ENCODE data around the gene RGS11.
"Not testable (repeated sequence)": the region's sequence is repeated elsewhere in the genome, so short reads cannot be mapped to it uniquely, and the experiment has no call there.

RGS11 gene

DNA sequence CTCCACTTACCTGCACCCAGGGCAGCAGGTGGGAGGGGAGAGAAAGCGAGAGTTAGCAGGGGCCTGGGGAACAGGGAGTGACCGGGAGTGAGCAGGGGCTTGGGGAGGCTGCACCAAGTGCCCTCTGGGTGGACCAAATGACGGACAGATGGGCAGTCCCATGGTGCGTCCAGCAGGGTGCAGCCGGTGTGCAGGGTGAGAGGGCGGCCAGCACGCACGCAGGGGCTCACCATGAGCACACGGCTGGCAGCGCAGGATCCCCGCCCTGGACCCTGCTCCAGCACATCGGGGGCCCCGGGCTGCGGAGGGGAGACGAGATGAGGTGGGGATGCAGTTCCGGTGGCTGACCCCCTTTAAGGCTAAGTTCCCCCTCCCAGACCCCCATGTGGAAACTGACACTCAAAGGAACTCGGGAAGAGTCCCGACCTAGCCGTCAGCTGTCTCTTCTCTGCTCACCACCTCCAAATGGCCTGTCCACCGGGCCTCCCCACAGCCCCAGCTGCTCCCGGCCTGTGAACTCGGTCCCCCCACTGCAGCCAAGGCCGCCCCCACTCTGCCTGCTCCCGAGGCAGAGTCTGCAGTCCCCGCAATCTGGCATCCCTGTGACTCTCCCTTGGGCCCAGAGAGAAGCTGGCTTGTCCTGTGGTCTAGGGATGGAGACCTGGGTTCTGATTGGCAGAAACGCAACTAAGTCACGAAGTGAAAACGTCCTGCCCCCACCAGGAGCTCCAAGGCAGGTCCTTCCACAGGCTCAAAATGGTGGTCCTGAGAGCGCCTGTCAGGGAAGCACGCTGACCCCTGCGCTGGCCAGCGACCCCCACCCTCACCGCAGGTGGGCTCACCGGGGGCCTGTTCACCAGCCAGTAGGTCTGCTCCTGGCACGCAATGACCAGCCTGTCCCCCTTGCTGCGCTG lies 2.9 kb downstream of the RGS11 start:
- no peak overlapping the region for H3K4me3 ChIP-seq (ENCODE audit: low read length)
- no peaks in the 10 kb centered on the region for H3K36me3 ChIP-seq (ENCODE audit: control insufficient read depth, insufficient read depth, low read length)
- H3K9ac ChIP-seq (ENCODE audit: low read length), result no peak overlapping the region
- H3K27me3 ChIP-seq (ENCODE audit: control insufficient read depth, insufficient read depth, low read length), result peaks cover 26% of the 10 kb centered on the region
- H3K9me3 ChIP-seq (ENCODE audit: control insufficient read depth, low read length), result no peaks in the 10 kb centered on the region
- peaks cover 13% of the 10 kb centered on the region for H3K4me1 ChIP-seq (ENCODE audit: control insufficient read depth, insufficient read depth, low read length)

DNA sequence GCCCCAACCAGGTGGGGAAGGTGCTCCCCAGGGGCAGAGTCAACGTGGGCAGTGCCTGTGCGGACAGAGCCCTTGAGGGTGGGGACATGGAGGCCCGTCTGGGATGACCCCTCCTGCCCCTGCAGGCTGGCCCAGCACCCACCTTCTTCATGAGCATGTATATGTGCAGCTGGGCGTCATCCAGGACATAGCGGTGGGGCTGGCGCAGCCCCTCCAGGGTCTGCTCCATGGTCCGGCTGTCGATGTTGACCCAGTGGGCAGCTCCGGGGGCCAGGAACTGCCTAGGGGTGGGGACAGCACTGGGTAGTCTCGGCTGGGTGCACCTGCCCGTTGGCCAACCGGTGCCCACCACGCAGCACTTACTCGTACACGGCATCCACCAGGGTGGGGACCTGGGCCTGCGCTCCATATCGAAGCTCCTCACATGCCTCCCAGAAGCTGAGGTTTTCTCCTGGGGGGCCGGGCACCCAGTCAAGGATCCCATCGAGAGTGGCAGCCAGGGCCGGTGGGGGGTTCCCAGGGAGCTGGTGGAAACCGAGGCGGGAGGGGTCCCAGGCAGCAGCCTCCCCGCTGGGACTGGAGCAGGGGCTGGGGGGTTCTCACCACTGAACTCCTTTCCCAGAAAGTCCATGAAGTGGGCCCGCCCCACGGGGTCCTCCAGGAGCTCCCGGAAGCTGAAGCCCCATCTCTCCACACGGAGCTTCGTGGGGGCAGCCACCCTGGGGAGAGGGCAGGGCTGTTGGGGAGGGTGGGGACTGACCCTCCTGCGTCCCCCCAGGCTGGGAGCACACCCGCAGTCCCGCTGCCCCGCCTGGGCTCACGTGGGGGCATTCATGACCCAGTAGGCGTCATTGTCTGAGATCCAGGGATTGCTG lies 5.1 kb downstream of the RGS11 start:
- no peaks in the 10 kb centered on the region for H3K9me3 ChIP-seq (ENCODE audit: control insufficient read depth, low read length)
- H3K4me1 ChIP-seq (ENCODE audit: control insufficient read depth, insufficient read depth, low read length), result peaks cover 13% of the 10 kb centered on the region
- no peak overlapping the region for H3K9ac ChIP-seq (ENCODE audit: low read length)
- H3K4me3 ChIP-seq (ENCODE audit: low read length), result no peak overlapping the region
- H3K27me3 ChIP-seq (ENCODE audit: control insufficient read depth, insufficient read depth, low read length), result peaks cover 20% of the 10 kb centered on the region
- no peaks in the 10 kb centered on the region for H3K36me3 ChIP-seq (ENCODE audit: control insufficient read depth, insufficient read depth, low read length)

DNA sequence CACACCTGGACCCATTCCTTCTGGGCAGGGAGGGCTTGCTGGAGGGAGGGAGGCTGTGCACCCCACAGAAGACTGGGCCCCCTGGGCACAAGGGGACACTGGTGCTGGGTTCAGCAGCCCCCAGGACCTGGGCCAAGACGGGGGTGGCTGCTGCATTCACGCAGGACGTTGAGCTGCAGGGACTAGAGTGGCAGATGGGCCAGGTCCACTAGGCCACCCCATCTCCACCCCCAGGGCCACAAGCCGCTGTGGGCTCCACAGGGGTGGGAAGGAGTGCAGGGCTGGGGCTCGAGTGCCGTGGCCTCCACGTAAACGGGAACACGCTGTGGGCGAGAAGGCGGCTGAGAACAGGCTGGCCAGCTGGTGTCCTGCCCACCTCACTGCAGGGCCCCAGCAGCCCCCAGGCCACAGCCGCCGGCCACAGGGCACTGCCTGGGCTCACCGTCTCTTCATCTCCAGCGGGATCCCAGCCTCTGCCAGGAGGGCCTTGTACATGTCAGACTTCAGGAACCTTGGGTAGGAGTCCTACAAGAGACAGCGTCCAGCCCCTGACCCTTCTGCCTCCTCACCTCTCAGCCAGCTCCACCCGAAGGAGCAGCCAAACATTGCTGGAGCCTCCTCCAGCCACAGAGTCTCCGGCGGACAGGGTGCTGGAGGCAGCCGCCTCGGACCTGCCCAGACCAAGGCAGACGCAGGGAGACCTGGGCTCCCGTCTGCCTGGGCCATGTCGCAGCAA lies 6.5 kb downstream of the RGS11 start:
- Histone ChIP-seq H3K36me3 (ENCODE audit: control insufficient read depth, insufficient read depth, low read length) (no peaks in the 10 kb centered on the region), H3K27me3 (ENCODE audit: control insufficient read depth, insufficient read depth, low read length) (peaks cover 8% of the 10 kb centered on the region), H3K9ac (ENCODE audit: low read length) (no peak overlapping the region), H3K9me3 (ENCODE audit: control insufficient read depth, low read length) (no peaks in the 10 kb centered on the region), H3K4me3 (ENCODE audit: low read length) (no peak overlapping the region), H3K4me1 (ENCODE audit: control insufficient read depth, insufficient read depth, low read length) (peaks cover 2% of the 10 kb centered on the region)

DNA sequence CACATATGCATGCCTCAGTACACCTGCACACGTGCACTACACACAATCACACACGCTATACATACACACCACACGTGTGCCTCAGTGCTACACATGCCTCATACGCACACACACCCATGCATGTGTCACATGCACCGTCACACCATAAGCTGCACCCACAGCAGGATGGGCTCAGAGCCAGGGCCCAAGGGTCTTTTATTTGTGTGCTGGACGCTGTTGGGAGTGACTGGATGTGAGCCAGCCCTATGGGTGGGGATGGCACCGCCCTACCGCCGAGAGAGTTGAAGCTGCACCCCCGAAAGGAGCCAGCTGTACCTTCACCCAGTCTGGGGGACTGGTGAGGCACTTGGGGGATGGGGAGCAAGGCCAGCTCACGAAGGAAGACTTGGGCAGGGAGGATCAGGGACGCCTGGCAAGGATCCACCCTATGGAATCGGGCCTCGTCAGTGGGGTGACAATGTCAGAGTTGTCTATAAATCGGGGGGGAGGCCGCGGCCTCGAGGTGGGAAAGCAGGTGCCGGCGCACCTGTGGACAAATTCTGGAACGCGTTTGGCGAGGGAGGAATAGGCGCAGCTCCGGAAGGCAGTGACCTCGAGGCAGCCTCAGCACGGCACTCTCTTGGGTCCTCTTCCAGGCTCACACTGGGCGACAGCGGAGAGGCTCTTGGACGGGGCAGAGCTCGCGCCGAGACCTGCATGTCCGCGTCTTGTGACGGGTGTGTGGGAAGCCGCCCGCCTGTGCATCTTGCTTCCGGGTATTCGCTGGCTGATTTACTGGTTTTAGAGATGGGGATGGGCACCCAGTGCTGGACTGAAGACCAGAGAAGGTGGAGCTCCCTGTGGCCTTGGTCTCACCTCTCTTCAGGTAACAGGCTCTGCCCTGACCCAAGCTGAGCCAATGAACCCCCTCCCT lies 7.3 kb downstream of the RGS11 start:
- Histone ChIP-seq H3K9me3 (ENCODE audit: control insufficient read depth, low read length) (no peaks in the 10 kb centered on the region), H3K36me3 (ENCODE audit: control insufficient read depth, insufficient read depth, low read length) (no peaks in the 10 kb centered on the region), H3K4me3 (ENCODE audit: low read length) (no peak overlapping the region), H3K4me1 (ENCODE audit: control insufficient read depth, insufficient read depth, low read length) (no peaks in the 10 kb centered on the region), H3K9ac (ENCODE audit: low read length) (no peak overlapping the region), H3K27me3 (ENCODE audit: control insufficient read depth, insufficient read depth, low read length) (peaks cover 3% of the 10 kb centered on the region)

- not testable (repeated sequence) for H3K36me3 ChIP-seq (ENCODE audit: control insufficient read depth, insufficient read depth, low read length); H3K9ac ChIP-seq (ENCODE audit: low read length)
These were observed 8.2 kb downstream of the RGS11 start for GRCh38 chr16:267562-267961.

DNA sequence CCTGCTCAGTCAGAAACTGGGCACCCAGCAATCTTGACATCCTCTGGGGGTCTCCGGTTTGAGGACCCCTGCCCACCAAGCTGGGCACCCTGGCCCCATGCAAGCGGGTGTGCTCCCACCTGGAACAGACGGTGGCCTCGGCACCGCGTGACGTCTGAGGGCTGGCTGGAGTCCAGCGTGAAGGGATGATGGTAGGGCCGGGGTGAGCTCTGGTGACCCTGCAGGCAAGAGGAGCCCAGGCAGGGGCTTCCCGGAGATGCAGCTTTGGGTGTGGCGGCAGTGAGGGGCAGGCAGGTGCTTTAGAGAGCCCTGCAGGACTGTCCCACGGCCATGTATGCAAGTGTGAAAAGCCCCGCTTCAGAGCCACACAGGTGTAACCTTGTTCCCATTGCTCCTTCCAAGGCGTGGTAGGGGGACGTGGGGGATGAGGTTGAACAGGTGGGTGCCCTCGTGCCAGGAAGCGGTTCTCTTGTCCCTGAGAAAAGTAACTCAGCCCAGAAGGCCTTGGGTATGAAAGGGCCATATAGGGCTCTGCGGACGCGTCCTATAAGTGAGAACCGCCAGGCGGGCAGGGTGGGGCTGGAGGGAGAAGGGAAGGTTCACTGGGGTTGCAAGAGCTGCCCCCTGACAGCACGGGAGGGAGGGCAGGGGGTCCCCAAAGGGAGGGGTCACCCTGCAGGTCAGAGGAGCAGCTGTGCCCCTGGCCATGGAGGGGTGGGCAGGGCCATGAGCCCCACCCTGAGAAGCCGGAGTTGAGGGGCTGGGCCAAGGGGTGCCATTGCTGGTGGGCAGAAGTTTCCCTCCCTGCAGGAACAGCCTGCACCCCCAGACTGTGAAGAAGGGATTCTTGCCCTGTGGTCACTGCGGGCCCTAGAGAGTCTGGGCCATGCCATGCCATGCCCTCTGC lies 9.2 kb downstream of the RGS11 start:
- H3K36me3 ChIP-seq (ENCODE audit: control insufficient read depth, insufficient read depth, low read length), result no peaks in the 10 kb centered on the region
- H3K4me1 ChIP-seq (ENCODE audit: control insufficient read depth, insufficient read depth, low read length), result no peaks in the 10 kb centered on the region
- H3K27me3 ChIP-seq (ENCODE audit: control insufficient read depth, insufficient read depth, low read length), result peaks cover 3% of the 10 kb centered on the region
- no peak overlapping the region for H3K4me3 ChIP-seq (ENCODE audit: low read length)
- no peaks in the 10 kb centered on the region for H3K9me3 ChIP-seq (ENCODE audit: control insufficient read depth, low read length)
- no peak overlapping the region for H3K9ac ChIP-seq (ENCODE audit: low read length)

More at GRCh38 chr16:267562-267961, 8.2 kb downstream of the RGS11 start:
- not testable (repeated sequence) for H3K9me3 ChIP-seq (ENCODE audit: control insufficient read depth, low read length); H3K4me3 ChIP-seq (ENCODE audit: low read length); H3K27me3 ChIP-seq (ENCODE audit: control insufficient read depth, insufficient read depth, low read length); H3K4me1 ChIP-seq (ENCODE audit: control insufficient read depth, insufficient read depth, low read length)

DNA sequence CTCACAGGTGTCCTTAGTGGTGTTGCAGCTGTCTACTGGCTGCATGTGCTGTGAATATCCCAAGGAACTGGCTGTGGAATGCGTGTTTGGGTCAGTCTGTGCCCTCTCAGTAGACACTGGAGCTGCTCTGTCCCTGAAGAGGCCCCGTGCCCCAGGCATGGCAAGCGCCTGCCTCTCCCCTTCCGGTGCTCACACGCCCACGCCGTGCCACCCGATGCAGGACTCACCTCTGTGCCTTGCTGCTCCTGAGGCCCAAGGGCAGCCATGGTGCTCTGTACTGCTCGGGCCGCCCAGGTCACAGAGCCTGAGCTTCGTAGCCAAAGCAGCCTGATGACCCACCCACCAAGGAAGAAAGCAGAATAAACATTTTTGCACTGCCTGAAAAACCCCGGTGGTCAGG lies 10.0 kb downstream of the RGS11 start:
- Histone ChIP-seq H3K4me3 (ENCODE audit: low read length) (no peak overlapping the region), H3K9me3 (ENCODE audit: control insufficient read depth, low read length) (no peaks in the 10 kb centered on the region), H3K27me3 (ENCODE audit: control insufficient read depth, insufficient read depth, low read length) (no peaks in the 10 kb centered on the region), H3K36me3 (ENCODE audit: control insufficient read depth, insufficient read depth, low read length) (no peaks in the 10 kb centered on the region), H3K4me1 (ENCODE audit: control insufficient read depth, insufficient read depth, low read length) (no peaks in the 10 kb centered on the region), H3K9ac (ENCODE audit: low read length) (no peak overlapping the region)

- Histone ChIP-seq H3K36me3 (ENCODE audit: control insufficient read depth, insufficient read depth, low read length) (no peaks in the 10 kb centered on the region), H3K9me3 (ENCODE audit: control insufficient read depth, low read length) (no peaks in the 10 kb centered on the region), H3K9ac (ENCODE audit: low read length) (no peak overlapping the region), H3K4me1 (ENCODE audit: control insufficient read depth, insufficient read depth, low read length) (no peaks in the 10 kb centered on the region), H3K27me3 (ENCODE audit: control insufficient read depth, insufficient read depth, low read length) (no peaks in the 10 kb centered on the region), H3K4me3 (ENCODE audit: low read length) (no peak overlapping the region)
These were observed 10.7 kb downstream of the RGS11 start for GRCh38 chr16:265002-265529.

DNA sequence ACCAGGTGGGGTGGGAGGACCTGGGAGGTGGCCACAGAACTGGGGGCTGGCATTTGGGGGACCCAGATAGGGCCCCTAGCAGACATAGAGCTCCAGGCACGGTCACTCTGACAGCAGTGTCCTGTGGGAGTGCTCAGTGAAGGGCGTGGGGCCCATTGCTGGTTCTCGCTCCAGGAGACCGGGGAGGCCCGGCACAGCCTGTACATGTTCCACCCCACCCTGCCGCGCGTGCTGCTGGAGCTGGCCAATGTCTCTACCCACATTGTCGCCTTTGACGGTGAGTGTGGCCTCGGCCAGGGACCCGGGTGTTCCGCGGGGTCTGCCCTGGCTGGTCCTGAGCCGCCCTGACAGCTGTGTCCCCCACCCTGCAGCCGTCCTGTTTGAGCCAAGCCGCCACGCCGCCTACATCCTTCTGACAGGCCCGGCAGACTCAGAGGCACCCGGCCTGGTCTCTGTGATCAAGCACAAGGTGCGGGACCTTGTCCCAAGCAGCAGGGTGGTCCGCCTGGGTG lies 11.2 kb downstream of the RGS11 start:
- Histone ChIP-seq H3K4me1 (ENCODE audit: control insufficient read depth, insufficient read depth, low read length) (no peaks in the 10 kb centered on the region), H3K36me3 (ENCODE audit: control insufficient read depth, insufficient read depth, low read length) (no peaks in the 10 kb centered on the region), H3K9me3 (ENCODE audit: control insufficient read depth, low read length) (no peaks in the 10 kb centered on the region), H3K9ac (ENCODE audit: low read length) (no peak overlapping the region), H3K27me3 (ENCODE audit: control insufficient read depth, insufficient read depth, low read length) (no peaks in the 10 kb centered on the region), H3K4me3 (ENCODE audit: low read length) (no peak overlapping the region)

DNA sequence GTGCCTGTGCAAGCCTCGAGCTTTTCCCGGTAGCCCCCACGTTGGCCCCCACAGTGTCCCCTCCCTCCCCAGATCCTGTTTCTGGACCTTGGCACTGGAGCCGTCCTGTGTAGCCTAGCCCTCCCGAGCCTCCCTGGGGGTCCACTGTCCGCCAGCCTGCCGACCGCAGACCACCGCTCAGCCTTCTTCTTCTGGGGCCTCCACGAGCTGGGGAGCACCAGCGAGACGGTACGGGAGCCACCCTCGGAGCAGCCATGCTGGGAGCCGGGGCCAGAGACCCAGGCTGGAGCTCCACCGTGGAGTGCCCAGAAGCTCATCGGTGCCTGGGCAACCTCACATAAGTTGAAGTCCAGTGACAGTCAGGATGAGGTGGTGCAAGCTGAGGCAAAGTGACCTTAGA lies 11.8 kb downstream of the RGS11 start:
- no peak overlapping the region for H3K4me3 ChIP-seq (ENCODE audit: low read length)
- H3K27me3 ChIP-seq (ENCODE audit: control insufficient read depth, insufficient read depth, low read length), result no peaks in the 10 kb centered on the region
- no peak overlapping the region for H3K9ac ChIP-seq (ENCODE audit: low read length)
- no peaks in the 10 kb centered on the region for H3K36me3 ChIP-seq (ENCODE audit: control insufficient read depth, insufficient read depth, low read length)
- no peaks in the 10 kb centered on the region for H3K9me3 ChIP-seq (ENCODE audit: control insufficient read depth, low read length)
- no peaks in the 10 kb centered on the region for H3K4me1 ChIP-seq (ENCODE audit: control insufficient read depth, insufficient read depth, low read length)

All from mucosa of stomach (tissue), 1 donor.